Neutrophil (primary cell): Measurements from ENCODE around the gene TYSND1.
A peak's percentile ranks its signal among the peaks of the same experiment; 100 is the strongest.

ENCODE experiments used
- H3K27ac ChIP-seq: fragments of 200-600 bp; sonication (generic); 2 replicates; pipeline ENCODE4 v1.5.1; 2016; ENCODE audit warnings: mild to moderate bottlenecking, moderate library complexity
- H3K27me3 ChIP-seq: fragments of 200-600 bp; sonication (generic); 2 replicates; pipeline ENCODE4 v1.6.0; 2016; ENCODE audit warnings: mild to moderate bottlenecking
- H3K36me3 ChIP-seq: fragments of 200-600 bp; sonication (generic); 2 replicates; pipeline ENCODE4 v1.5.1; 2017
- H3K4me1 ChIP-seq, 2 experiments: fragments of 200-600 bp in 1 of 2; sonication (generic) in 1 of 2; 1 replicate in 1 of 2; 2 replicates in 1 of 2; pipeline versions ENCODE4 v1.5.1 to v1.6.1; 2013 to 2016; ENCODE audit warnings: low read depth in 1 of 2, low read length in 1 of 2, mild to moderate bottlenecking in 1 of 2, moderate library complexity in 1 of 2; ENCODE audit not compliant: control insufficient read depth in 1 of 2, insufficient read depth in 1 of 2
- H3K4me3 ChIP-seq, 2 experiments: fragments of 200-600 bp in 1 of 2; sonication (generic) in 1 of 2; 1 replicate in 1 of 2; 2 replicates in 1 of 2; pipeline ENCODE4 v1.5.1; 2013 to 2016; ENCODE audit warnings: low read depth in 1 of 2, low read length in 1 of 2, mild to moderate bottlenecking in 1 of 2, moderate library complexity in 1 of 2
- H3K9me3 ChIP-seq: fragments of 200-600 bp; sonication (generic); 2 replicates; pipeline ENCODE4 v1.5.1; 2016
- TF ChIP-seq, protein P1 (sequence below): fragments of 200-600 bp; sonication (generic); IDR thresholded peaks from 2 replicates; pipeline ENCODE4 v1.5.1; 2016; ENCODE audit warnings: antibody characterized with exemption

TYSND1 gene

DNA sequence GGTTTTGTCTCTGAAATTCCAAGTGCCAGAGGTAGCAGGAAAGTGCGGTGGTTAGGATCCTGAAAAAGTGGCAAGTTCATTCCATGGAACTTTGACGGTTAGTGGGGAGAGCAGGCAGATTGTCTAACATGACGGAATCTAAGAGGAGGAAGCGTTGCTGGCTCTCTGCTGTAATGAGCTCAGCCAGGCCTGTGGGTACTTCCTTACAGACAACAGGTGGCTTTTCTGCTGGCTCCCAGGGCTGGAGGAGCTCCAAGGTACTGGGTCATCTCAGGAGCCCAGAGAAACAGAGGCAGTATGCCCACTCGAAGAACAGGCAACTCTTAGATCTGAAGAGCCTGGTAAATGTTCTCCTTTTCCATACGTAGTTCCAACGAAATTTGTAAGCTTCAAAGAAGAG, 10.8 kb downstream of the TYSND1 start:
- H3K9me3 ChIP-seq, result no peaks in the 10 kb centered on the region
- H3K4me3 ChIP-seq, result no peak overlapping the region
- peaks cover 9% of the 10 kb centered on the region for H3K36me3 ChIP-seq
- peaks cover 29% of the 10 kb centered on the region for H3K27me3 ChIP-seq
- TF ChIP-seq, protein P1, sequence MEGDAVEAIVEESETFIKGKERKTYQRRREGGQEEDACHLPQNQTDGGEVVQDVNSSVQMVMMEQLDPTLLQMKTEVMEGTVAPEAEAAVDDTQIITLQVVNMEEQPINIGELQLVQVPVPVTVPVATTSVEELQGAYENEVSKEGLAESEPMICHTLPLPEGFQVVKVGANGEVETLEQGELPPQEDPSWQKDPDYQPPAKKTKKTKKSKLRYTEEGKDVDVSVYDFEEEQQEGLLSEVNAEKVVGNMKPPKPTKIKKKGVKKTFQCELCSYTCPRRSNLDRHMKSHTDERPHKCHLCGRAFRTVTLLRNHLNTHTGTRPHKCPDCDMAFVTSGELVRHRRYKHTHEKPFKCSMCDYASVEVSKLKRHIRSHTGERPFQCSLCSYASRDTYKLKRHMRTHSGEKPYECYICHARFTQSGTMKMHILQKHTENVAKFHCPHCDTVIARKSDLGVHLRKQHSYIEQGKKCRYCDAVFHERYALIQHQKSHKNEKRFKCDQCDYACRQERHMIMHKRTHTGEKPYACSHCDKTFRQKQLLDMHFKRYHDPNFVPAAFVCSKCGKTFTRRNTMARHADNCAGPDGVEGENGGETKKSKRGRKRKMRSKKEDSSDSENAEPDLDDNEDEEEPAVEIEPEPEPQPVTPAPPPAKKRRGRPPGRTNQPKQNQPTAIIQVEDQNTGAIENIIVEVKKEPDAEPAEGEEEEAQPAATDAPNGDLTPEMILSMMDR, result no peak
- peaks cover 17 to 22% of the 10 kb centered on the region in 2 experiments for H3K4me1 ChIP-seq
- H3K27ac ChIP-seq, result no peak overlapping the region

- H3K36me3 ChIP-seq, result peaks cover 9% of the 10 kb centered on the region
- no peak overlapping the region for H3K4me3 ChIP-seq
- peaks cover 17 to 22% of the 10 kb centered on the region in 2 experiments for H3K4me1 ChIP-seq
- TF ChIP-seq, protein P1, result no peak
- H3K27me3 ChIP-seq, result peaks cover 34% of the 10 kb centered on the region
- no peak overlapping the region for H3K27ac ChIP-seq
- H3K9me3 ChIP-seq, result no peaks in the 10 kb centered on the region
These were observed 11.5 kb downstream of the TYSND1 start for GRCh38 chr10:70135046-70135445.

- TF ChIP-seq, protein P1, result no peak
- Histone ChIP-seq H3K27me3 (peaks cover 34% of the 10 kb centered on the region), H3K9me3 (no peaks in the 10 kb centered on the region), H3K27ac (no peak within 1 kb of the TSS), H3K4me3 (peak within 1 kb of the TSS; percentile 31 to 67), H3K4me1 (peaks cover 17 to 22% of the 10 kb centered on the region in 2 experiments), H3K36me3 (no peaks in the 10 kb centered on the region)
These were observed 14.1 kb downstream of the TYSND1 start, which contains the start of gene AIFM2 for GRCh38 chr10:70132098-70133029. Gene AIFM2, minus strand, starts transcription at chr10:70132825. Its CDS starts 8,741 bp downstream, at chr10:70124084.

- Histone ChIP-seq H3K27ac (no peak overlapping the region), H3K36me3 (no peaks in the 10 kb centered on the region), H3K4me1 (peaks cover 17 to 22% of the 10 kb centered on the region in 2 experiments), H3K9me3 (no peaks in the 10 kb centered on the region), H3K27me3 (peaks cover 34% of the 10 kb centered on the region), H3K4me3 (no peak overlapping the region)
- TF ChIP-seq, protein P1, result no peak
These were observed 15.0 kb downstream of the TYSND1 start for GRCh38 chr10:70131560-70131937.

- Histone ChIP-seq H3K9me3 (no peaks in the 10 kb centered on the region), H3K27me3 (peaks cover 34% of the 10 kb centered on the region), H3K36me3 (no peaks in the 10 kb centered on the region), H3K4me3 (no peak overlapping the region), H3K4me1 (peaks cover 17 to 22% of the 10 kb centered on the region in 2 experiments), H3K27ac (no peak overlapping the region)
- TF ChIP-seq, protein P1, result no peak
These were observed 15.5 kb downstream of the TYSND1 start for GRCh38 chr10:70130878-70131559.
